Immature natural killer cell (primary cell): ENCODE data around the gene CD160. TPM values are rescaled to one million over a fixed set of nuclear protein-coding genes. Genes with fewer than 3 reads are reported as not detected.

Experiments
- DNase-seq, 3 donors: peaks; one replicate each; pipeline ENCODE4 v3.0.0; 2022; ENCODE audit warnings: mixed read lengths in 1 of 3
- H3K27ac Mint-ChIP-seq, 6 donors: one replicate each; pipeline ENCODE4 v1.8.0; 2020; ENCODE audit warnings: mixed read lengths in 6 of 6, mild to moderate bottlenecking in 5 of 6, inconsistent platforms in 4 of 6, moderate library complexity in 3 of 6
- H3K27me3 Mint-ChIP-seq, 3 donors: one replicate each; pipeline ENCODE4 v1.8.0; 2020 to 2021; ENCODE audit warnings: low read depth in 3 of 3, mild to moderate bottlenecking in 3 of 3, mixed read lengths in 3 of 3, moderate library complexity in 3 of 3, inconsistent platforms in 1 of 3
- H3K36me3 Mint-ChIP-seq, 3 donors: one replicate each; pipeline ENCODE4 v1.8.0; 2020; ENCODE audit warnings: mixed read lengths in 3 of 3, inconsistent platforms in 2 of 3, mild to moderate bottlenecking in 2 of 3
- H3K4me1 Mint-ChIP-seq, 2 donors: one replicate each; pipeline ENCODE4 v1.8.0; 2020; ENCODE audit warnings: inconsistent platforms in 2 of 2, mild to moderate bottlenecking in 2 of 2, mixed read lengths in 2 of 2, moderate library complexity in 1 of 2
- H3K4me3 Mint-ChIP-seq, 5 donors: one replicate each; pipeline ENCODE4 v1.8.0; 2020; ENCODE audit warnings: mild to moderate bottlenecking in 5 of 5, mixed read lengths in 5 of 5, inconsistent platforms in 3 of 5, moderate library complexity in 3 of 5
- H3K9me3 Mint-ChIP-seq, 6 donors: one replicate each; pipeline ENCODE4 v1.8.0; 2020; ENCODE audit warnings: mild to moderate bottlenecking in 6 of 6, mixed read lengths in 6 of 6, inconsistent platforms in 4 of 6, moderate library complexity in 3 of 6
- polyA plus RNA-seq, 3 donors: library from polyadenylated mRNA; unstranded; fragments of 300-500 nt; fragmentation: Illumina TruSeq; gene quantifications; one replicate each; pipeline ENCODE4 v1.2.3, GENCODE V29; 2021

CD160 gene
- polyA plus RNA-seq, 3 donors from 2014 or later: 382 to 493 (median 435) TPM

- no peak overlapping the region for H3K4me3 Mint-ChIP-seq
- H3K27ac Mint-ChIP-seq: no peak overlapping the region
- peaks cover 0 to 2% (median 2%) of the 10 kb centered on the region in 3 donors for H3K27me3 Mint-ChIP-seq
- peaks cover 9 to 16% of the 10 kb centered on the region in 2 donors for H3K4me1 Mint-ChIP-seq
- DNase-seq: no peak
- no peaks in the 10 kb centered on the region for H3K9me3 Mint-ChIP-seq
- H3K36me3 Mint-ChIP-seq: peaks cover 0 to 5% (median 3%) of the 10 kb centered on the region in 3 donors
Measured at GRCh38 chr1:145701306-145701862, 17.9 kb upstream of the CD160 start.

- H3K9me3 Mint-ChIP-seq: no peaks in the 10 kb centered on the region
- DNase-seq: no peak
- no peak overlapping the region for H3K4me3 Mint-ChIP-seq
- H3K27me3 Mint-ChIP-seq: peaks cover 0 to 2% (median 0%) of the 10 kb centered on the region in 3 donors
- H3K36me3 Mint-ChIP-seq: peaks cover 0 to 3% (median 0%) of the 10 kb centered on the region in 3 donors
- peaks cover 14 to 20% of the 10 kb centered on the region in 2 donors for H3K4me1 Mint-ChIP-seq
- H3K27ac Mint-ChIP-seq: no peak overlapping the region
Measured at GRCh38 chr1:145702052-145702451, 17.2 kb upstream of the CD160 start.

GRCh38 chr1:145702826-145703225, 16.5 kb upstream of the CD160 start:
- Mint-ChIP-seq H3K36me3 (no peaks in the 10 kb centered on the region), H3K4me3 (no peak overlapping the region), H3K27me3 (peaks cover 0 to under 1% (median 0%) of the 10 kb centered on the region in 3 donors), H3K4me1 (peaks cover 18 to 27% of the 10 kb centered on the region in 2 donors), H3K27ac (no peak overlapping the region), H3K9me3 (no peaks in the 10 kb centered on the region)
- DNase-seq: no peak

- no peak for DNase-seq
Measured at GRCh38 chr1:145705622-145706021, 13.7 kb upstream of the CD160 start.

GRCh38 chr1:145706086-145706664, 13.1 kb upstream of the CD160 start:
- Mint-ChIP-seq H3K27me3 (peaks cover 0 to 4% (median 0%) of the 10 kb centered on the region in 3 donors), H3K36me3 (peaks cover 0 to 6% (median 0%) of the 10 kb centered on the region in 3 donors), H3K4me3 (no peak overlapping the region), H3K27ac (no peak overlapping the region), H3K4me1 (peaks cover 26 to 50% of the 10 kb centered on the region in 2 donors), H3K9me3 (no peaks in the 10 kb centered on the region)
- DNase-seq: no peak

More at GRCh38 chr1:145705622-145706021, 13.7 kb upstream of the CD160 start:
- Mint-ChIP-seq H3K9me3 (no peaks in the 10 kb centered on the region), H3K27me3 (peaks cover 0 to 4% (median 0%) of the 10 kb centered on the region in 3 donors), H3K4me3 (no peak overlapping the region), H3K36me3 (peaks cover 0 to under 1% (median 0%) of the 10 kb centered on the region in 3 donors), H3K4me1 (peaks cover 22 to 44% of the 10 kb centered on the region in 2 donors), H3K27ac (no peak overlapping the region)

GRCh38 chr1:145707183-145707867, 12.0 kb upstream of the CD160 start, which contains the start of gene PDZK1:
Gene PDZK1, minus strand, starts transcription at chr1:145707368. Its CDS starts 19,347 bp downstream, at chr1:145688021.
- Mint-ChIP-seq H3K27ac (peak within 1 kb of the TSS; percentile 6 to 73 (median 36)), H3K27me3 (peaks cover 0 to 4% (median 0%) of the 10 kb centered on the region in 3 donors), H3K9me3 (no peaks in the 10 kb centered on the region), H3K4me1 (peaks cover 26 to 52% of the 10 kb centered on the region in 2 donors), H3K36me3 (peaks cover 0 to 8% (median 0%) of the 10 kb centered on the region in 3 donors), H3K4me3 (peak within 1 kb of the TSS in 2 of 5 donors; percentile 32 to 36)
- no peak for DNase-seq

GRCh38 chr1:145708063-145708462, 11.2 kb upstream of the CD160 start:
- peaks cover 26 to 52% of the 10 kb centered on the region in 2 donors for H3K4me1 Mint-ChIP-seq
- H3K27me3 Mint-ChIP-seq: peaks cover 0 to 4% (median 0%) of the 10 kb centered on the region in 3 donors
- H3K36me3 Mint-ChIP-seq: peaks cover 0 to 8% (median 0%) of the 10 kb centered on the region in 3 donors
- DNase-seq: peak in 2 of 3 donors; percentile 8 to 17
- peak overlapping the region in 2 of 5 donors; percentile 32 to 36 for H3K4me3 Mint-ChIP-seq
- H3K9me3 Mint-ChIP-seq: no peaks in the 10 kb centered on the region
- peak overlapping the region; percentile 6 to 72 (median 36) for H3K27ac Mint-ChIP-seq

GRCh38 chr1:145710291-145711027, 8.8 kb upstream of the CD160 start:
- Mint-ChIP-seq H3K4me3 (no peak overlapping the region), H3K4me1 (peaks cover 36 to 57% of the 10 kb centered on the region in 2 donors), H3K9me3 (no peaks in the 10 kb centered on the region), H3K27me3 (peaks cover 0 to 4% (median 0%) of the 10 kb centered on the region in 3 donors), H3K27ac (no peak overlapping the region), H3K36me3 (peaks cover 0 to 8% (median 0%) of the 10 kb centered on the region in 3 donors)
- no peak for DNase-seq

GRCh38 chr1:145711213-145711651, 8.1 kb upstream of the CD160 start:
- H3K9me3 Mint-ChIP-seq: no peaks in the 10 kb centered on the region
- no peak overlapping the region for H3K4me3 Mint-ChIP-seq
- H3K27me3 Mint-ChIP-seq: peaks cover 0 to 4% (median 0%) of the 10 kb centered on the region in 3 donors
- H3K4me1 Mint-ChIP-seq: peaks cover 42 to 63% of the 10 kb centered on the region in 2 donors
- H3K36me3 Mint-ChIP-seq: peaks cover 0 to 8% (median 0%) of the 10 kb centered on the region in 3 donors
- DNase-seq: no peak
- H3K27ac Mint-ChIP-seq: no peak overlapping the region

GRCh38 chr1:145714524-145715111, 4.7 kb upstream of the CD160 start:
- H3K4me3 Mint-ChIP-seq: peak overlapping the region in 1 of 5 donors; percentile 53

GRCh38 chr1:145716641-145717345, 2.5 kb upstream of the CD160 start:
- H3K36me3 Mint-ChIP-seq: no peaks in the 10 kb centered on the region
- DNase-seq: peak in 2 of 3 donors; percentile 33 to 49
- H3K9me3 Mint-ChIP-seq: no peaks in the 10 kb centered on the region
- peaks cover 1 to 12% (median 5%) of the 10 kb centered on the region in 3 donors for H3K27me3 Mint-ChIP-seq
- H3K4me3 Mint-ChIP-seq: peak overlapping the region; percentile 7 to 78 (median 67)
- peaks cover 69 to 71% of the 10 kb centered on the region in 2 donors for H3K4me1 Mint-ChIP-seq
- H3K27ac Mint-ChIP-seq: peak overlapping the region; percentile 77 to 91 (median 84)

More at GRCh38 chr1:145714524-145715111, 4.7 kb upstream of the CD160 start:
- Mint-ChIP-seq H3K4me1 (peaks cover 53 to 65% of the 10 kb centered on the region in 2 donors), H3K27me3 (peaks cover 0 to 4% (median 2%) of the 10 kb centered on the region in 3 donors), H3K36me3 (peaks cover 0 to 8% (median 0%) of the 10 kb centered on the region in 3 donors), H3K27ac (peak overlapping the region in 3 of 6 donors; percentile 1 to 67 (median 57)), H3K9me3 (no peaks in the 10 kb centered on the region)
- no peak for DNase-seq

- no peak for DNase-seq
- Mint-ChIP-seq H3K4me3 (peak overlapping the region; percentile 28 to 74 (median 67)), H3K27me3 (peaks cover 1 to 13% (median 5%) of the 10 kb centered on the region in 3 donors), H3K4me1 (peaks cover 77 to 81% of the 10 kb centered on the region in 2 donors), H3K27ac (peak overlapping the region; percentile 31 to 78 (median 62)), H3K9me3 (no peaks in the 10 kb centered on the region), H3K36me3 (no peaks in the 10 kb centered on the region)
Measured at GRCh38 chr1:145717833-145718232, 1.5 kb upstream of the CD160 start.
